Panc1 (cell line): Measurements from ENCODE around the gene ARPC1B. TPM values are rescaled to one million over a fixed set of nuclear protein-coding genes. Genes with fewer than 3 reads are reported as not detected.

ENCODE experiments used
- ATAC-seq: fragments of 200-7000 bp; cut with Tn5 transposase; 2 replicates; pipeline ENCODE4 v1.9.1; 2020; ENCODE audit warnings: mild to moderate bottlenecking, moderate library complexity
- BruUV-seq: library from RNA; stranded (reverse); fragments of 400-500 nt; replicated peaks from 2 replicates; lab custom pipeline; 2021; lab: Mats Ljungman, UMichigan
- CTCF ChIA-PET: fragments of 300-600 bp; sonication (Branson Sonifier 250); formaldehyde crosslinking; loops from one replicate; lab custom pipeline; 2022; ENCODE audit warnings: antibody characterized with exemption; lab: Charles Lee
- POLR2A ChIA-PET: fragments of 300-600 bp; sonication (Branson Sonifier 250); formaldehyde crosslinking; loops from one replicate; lab custom pipeline; 2022; ENCODE audit warnings: antibody characterized with exemption; lab: Charles Lee
- DNase-seq: peaks from one replicate; pipeline ENCODE4 v3.0.0-alpha.2; 2010; ENCODE audit warnings: low read depth, low spot score
- H3K27ac ChIP-seq: 2 replicates; pipeline ENCODE4 v1.5.1; 2011; ENCODE audit warnings: mild to moderate bottlenecking, low read length, inconsistent platforms
- H3K27me3 ChIP-seq: fragments of 200-500 bp; sonication (Bioruptor generic); 2 replicates; pipeline ENCODE4 v1.6.0; 2014; ENCODE audit warnings: low read length, inconsistent platforms; ENCODE audit not compliant: control insufficient read depth, insufficient read depth
- H3K36me3 ChIP-seq: fragments of 200-500 bp; sonication (Bioruptor generic); 2 replicates; pipeline ENCODE4 v1.5.1; 2014; ENCODE audit warnings: inconsistent platforms, mild to moderate bottlenecking, low read length, moderate library complexity; ENCODE audit not compliant: control insufficient read depth, insufficient read depth
- H3K4me1 ChIP-seq: 2 replicates; pipeline ENCODE4 v1.5.1; 2011; ENCODE audit warnings: inconsistent platforms, mild to moderate bottlenecking, low read length, moderate library complexity; ENCODE audit not compliant: control insufficient read depth, insufficient read depth
- H3K4me3 ChIP-seq, 2 experiments: 2 replicates each; pipeline ENCODE4 v1.5.1; 2011 to 2012; ENCODE audit warnings: low read depth in 2 of 2, low read length in 2 of 2, mild to moderate bottlenecking in 2 of 2, inconsistent platforms in 1 of 2, moderate library complexity in 1 of 2
- H3K9me3 ChIP-seq: fragments of 200-500 bp; sonication (Bioruptor generic); 2 replicates; pipeline ENCODE4 v1.5.1; 2014; ENCODE audit warnings: low read depth, mild to moderate bottlenecking, inconsistent platforms, low read length, moderate library complexity; ENCODE audit not compliant: control insufficient read depth, insufficient read depth
- POLR2AphosphoS5 ChIP-seq: IDR thresholded peaks from 2 replicates; pipeline ENCODE4 v1.6.1; 2012; ENCODE audit warnings: mild to moderate bottlenecking, low read depth, low read length, moderate library complexity
- REST ChIP-seq, 2 experiments: IDR thresholded peaks; 2 replicates each; pipeline ENCODE4 v1.6.1; 2011 to 2012; ENCODE audit warnings: low read depth in 2 of 2, control low read depth in 1 of 2, low read length in 1 of 2, mild to moderate bottlenecking in 1 of 2, moderate library complexity in 1 of 2; ENCODE audit not compliant: insufficient read depth in 1 of 2
- SIN3A ChIP-seq: IDR thresholded peaks from 2 replicates; pipeline ENCODE4 v1.6.1; 2012; ENCODE audit warnings: low read depth, mild to moderate bottlenecking, low read length, moderate library complexity, borderline replicate concordance; ENCODE audit not compliant: insufficient read depth
- TCF7L2 ChIP-seq: IDR thresholded peaks from 2 replicates; pipeline ENCODE4 v1.6.1; 2011; ENCODE audit warnings: mild to moderate bottlenecking, low read depth, low read length, inconsistent platforms
- in situ Hi-C: cut with HindIII; loops from 2 replicates; pipeline ENCODE4 v1.10.0; 2016; ENCODE audit warnings: low sequenced_read_pairs, low pct_unique_long_range_greater_than_20kb
- intact Hi-C: fragments of 100-400 bp; cut with micrococcal nuclease; formaldehyde crosslinking; loops from one replicate; pipeline ENCODE4 v1.10.0; 2022; ENCODE audit not compliant: unreplicated experiment
- total RNA-seq: library from RNA; stranded (reverse); gene quantifications from one replicate; pipeline ENCODE4 v1.2.1, GENCODE V29; 2021; ENCODE audit not compliant: unreplicated experiment
- TF ChIP-seq, protein P1 (sequence below): fragments of 450-650 bp; IDR thresholded peaks from 2 replicates; pipeline ENCODE4 v1.5.1; 2017; ENCODE audit warnings: mild to moderate bottlenecking

The ARPC1B gene
- total RNA-seq, 1 experiment from 2014 or later = 266 TPM

DNA sequence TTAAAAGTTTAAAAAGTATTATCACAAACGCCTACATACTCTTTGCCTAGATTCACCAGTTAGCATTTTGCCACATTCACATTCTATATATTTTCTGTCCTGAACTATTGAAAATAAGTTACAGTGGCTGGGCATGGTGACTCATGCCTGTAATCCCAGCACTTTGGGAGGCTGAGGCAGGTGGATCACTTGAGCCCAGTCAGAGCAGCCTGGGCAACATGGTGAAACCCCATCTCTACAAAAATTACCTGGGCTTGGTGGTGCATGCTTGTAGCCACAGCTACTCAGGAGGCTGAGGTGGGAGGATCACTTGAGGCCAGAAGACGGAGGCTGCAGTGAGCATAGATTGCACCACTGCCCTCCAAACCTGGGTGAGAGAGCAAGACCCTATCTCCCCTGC, 43.5 kb upstream of the ARPC1B start:
- intact Hi-C loops (no loop called here), in situ Hi-C loops (no loop called here)
- Histone ChIP-seq H3K27me3 (no peaks in the 10 kb centered on the region), H3K27ac (no peak overlapping the region), H3K4me3 (no peak overlapping the region), H3K4me1 (peaks cover 17% of the 10 kb centered on the region), H3K36me3 (peaks cover 7% of the 10 kb centered on the region; the same call in 1 of the 2 replicates), H3K9me3 (no peaks in the 10 kb centered on the region)
- POLR2A ChIA-PET = no interaction called here
- BruUV-seq = no TSS peak
- no peak for ATAC-seq
- DNase-seq = no peak
- TF ChIP-seq REST (IDR thresholded peaks at IDR 0.05; ENCODE audit: insufficient read depth in 1 of 2, low read depth in 2 of 2, low read length in 1 of 2) (no peak), POLR2AphosphoS5 (no peak), SIN3A (no peak), TCF7L2 (no peak)
- TF ChIP-seq, protein P1, sequence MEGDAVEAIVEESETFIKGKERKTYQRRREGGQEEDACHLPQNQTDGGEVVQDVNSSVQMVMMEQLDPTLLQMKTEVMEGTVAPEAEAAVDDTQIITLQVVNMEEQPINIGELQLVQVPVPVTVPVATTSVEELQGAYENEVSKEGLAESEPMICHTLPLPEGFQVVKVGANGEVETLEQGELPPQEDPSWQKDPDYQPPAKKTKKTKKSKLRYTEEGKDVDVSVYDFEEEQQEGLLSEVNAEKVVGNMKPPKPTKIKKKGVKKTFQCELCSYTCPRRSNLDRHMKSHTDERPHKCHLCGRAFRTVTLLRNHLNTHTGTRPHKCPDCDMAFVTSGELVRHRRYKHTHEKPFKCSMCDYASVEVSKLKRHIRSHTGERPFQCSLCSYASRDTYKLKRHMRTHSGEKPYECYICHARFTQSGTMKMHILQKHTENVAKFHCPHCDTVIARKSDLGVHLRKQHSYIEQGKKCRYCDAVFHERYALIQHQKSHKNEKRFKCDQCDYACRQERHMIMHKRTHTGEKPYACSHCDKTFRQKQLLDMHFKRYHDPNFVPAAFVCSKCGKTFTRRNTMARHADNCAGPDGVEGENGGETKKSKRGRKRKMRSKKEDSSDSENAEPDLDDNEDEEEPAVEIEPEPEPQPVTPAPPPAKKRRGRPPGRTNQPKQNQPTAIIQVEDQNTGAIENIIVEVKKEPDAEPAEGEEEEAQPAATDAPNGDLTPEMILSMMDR = no peak
- CTCF ChIA-PET = no interaction called here

- CTCF ChIA-PET = interaction anchor here (0.6 kb wide), 1 partner anchor 10 kb away, joined by 3 read pairs; no protein-coding TSS in a partner anchor
- BruUV-seq = no TSS peak
Observed at GRCh38 chr7:99339595-99339994, 34.9 kb upstream of the ARPC1B start.

More at GRCh38 chr7:99339595-99339994, 34.9 kb upstream of the ARPC1B start:
- TF ChIP-seq REST (IDR thresholded peaks at IDR 0.05; ENCODE audit: insufficient read depth in 1 of 2, low read depth in 2 of 2, low read length in 1 of 2) (no peak), POLR2AphosphoS5 (no peak), TCF7L2 (no peak), SIN3A (no peak)
- ATAC-seq (no peak), DNase-seq (no peak)
- POLR2A ChIA-PET = interaction anchor here (0.5 kb wide), 1 partner anchor 11 kb away, joined by 5 read pairs; no protein-coding TSS in a partner anchor
- in situ Hi-C loops = no loop called here
- intact Hi-C loops = no loop called here
- Histone ChIP-seq H3K4me1 (no peaks in the 10 kb centered on the region), H3K36me3 (peaks cover 28% of the 10 kb centered on the region), H3K27ac (no peak overlapping the region), H3K9me3 (no peaks in the 10 kb centered on the region), H3K27me3 (no peaks in the 10 kb centered on the region), H3K4me3 (no peak overlapping the region)
